GM23338 (cell line): Measurements from ENCODE around the gene CDYL. TPM values are rescaled to one million over a fixed set of nuclear protein-coding genes. Genes with fewer than 3 reads are reported as not detected.
A peak's percentile ranks its signal among the peaks of the same experiment; 100 is the strongest.

ENCODE experiments used
- ATAC-seq: fragments of 200-7000 bp; cut with Tn5 transposase; 3 replicates; pipeline ENCODE4 v1.9.1; 2020
- DNase-seq: peaks from one replicate; pipeline ENCODE4 v3.0.0-alpha.2; 2015; ENCODE audit warnings: low spot score
- H2AFZ ChIP-seq: fragments of 200-600 bp; sonication (generic); 2 replicates; pipeline ENCODE4 v1.8.0; 2016; ENCODE audit warnings: antibody characterized with exemption, mild to moderate bottlenecking, moderate library complexity
- H3F3A ChIP-seq: fragments of 200-600 bp; sonication (generic); replicated peaks from 2 replicates; pipeline ENCODE4 v1.8.0; 2017; ENCODE audit warnings: antibody characterized with exemption, mixed run types, low read depth
- H3K27ac ChIP-seq: fragments of 200-600 bp; sonication (generic); 2 replicates; pipeline ENCODE4 v1.6.1; 2016; ENCODE audit warnings: low read depth
- H3K27me3 ChIP-seq: fragments of 200-600 bp; sonication (generic); 2 replicates; pipeline ENCODE4 v1.8.0; 2016; ENCODE audit warnings: mild to moderate bottlenecking, mixed run types, moderate library complexity; ENCODE audit not compliant: insufficient read depth
- H3K36me3 ChIP-seq: fragments of 200-600 bp; sonication (generic); 2 replicates; pipeline ENCODE4 v1.8.0; 2016; ENCODE audit warnings: mild to moderate bottlenecking; ENCODE audit not compliant: insufficient read depth
- H3K4me1 ChIP-seq: fragments of 200-600 bp; sonication (generic); 2 replicates; pipeline ENCODE4 v1.8.0; 2016; ENCODE audit warnings: mild to moderate bottlenecking, moderate library complexity; ENCODE audit not compliant: insufficient read depth
- H3K4me2 ChIP-seq: fragments of 200-600 bp; sonication (generic); 2 replicates; pipeline ENCODE4 v1.7.1; 2017; ENCODE audit warnings: mixed run types
- H3K4me3 ChIP-seq: fragments of 200-600 bp; sonication (generic); 2 replicates; pipeline ENCODE4 v1.6.1; 2016; ENCODE audit warnings: mixed run types
- H3K79me2 ChIP-seq: fragments of 200-600 bp; sonication (generic); replicated peaks from 2 replicates; pipeline ENCODE4 v1.8.0; 2017; ENCODE audit warnings: mild to moderate bottlenecking; ENCODE audit not compliant: insufficient read depth
- H3K9me2 ChIP-seq: fragments of 200-600 bp; sonication (generic); 2 replicates; pipeline ENCODE4 v1.8.0; 2017; ENCODE audit not compliant: insufficient read depth
- H4K20me1 ChIP-seq: fragments of 200-600 bp; sonication (generic); replicated peaks from 2 replicates; pipeline ENCODE4 v1.8.0; 2017; ENCODE audit warnings: mild to moderate bottlenecking; ENCODE audit not compliant: insufficient read depth
- H3K27ac Mint-ChIP-seq: 2 replicates; pipeline ENCODE4 v1.8.0; 2020; ENCODE audit warnings: inconsistent platforms, mild to moderate bottlenecking, moderate library complexity, mixed read lengths
- H3K27me3 Mint-ChIP-seq: 3 replicates; pipeline ENCODE4 v1.8.0; 2022; ENCODE audit warnings: low read depth, mild to moderate bottlenecking, moderate library complexity, mixed read lengths, inconsistent platforms; ENCODE audit not compliant: insufficient read depth, poor library complexity
- H3K36me3 Mint-ChIP-seq: 3 replicates; pipeline ENCODE4 v1.8.0; 2021; ENCODE audit warnings: low read depth, mild to moderate bottlenecking, inconsistent platforms, moderate library complexity, mixed read lengths
- H3K4me1 Mint-ChIP-seq: 3 replicates; pipeline ENCODE4 v1.8.0; 2020; ENCODE audit warnings: mild to moderate bottlenecking, inconsistent platforms, mixed read lengths
- H3K4me3 Mint-ChIP-seq: 3 replicates; pipeline ENCODE4 v1.8.0; 2021; ENCODE audit warnings: moderate library complexity, mild to moderate bottlenecking, inconsistent platforms, mixed read lengths
- H3K9me3 Mint-ChIP-seq: 3 replicates; pipeline ENCODE4 v1.8.0; 2020; ENCODE audit warnings: moderate library complexity, mild to moderate bottlenecking, inconsistent platforms, mixed read lengths
- CREB1 ChIP-seq: fragments of 250-450 bp; sonication (Bioruptor Pico); IDR thresholded peaks from 2 replicates; pipeline ENCODE4 v1.5.0; 2020; ENCODE audit warnings: low read depth, mild to moderate bottlenecking, moderate library complexity
- CTCF ChIP-seq, 2 experiments: fragments of 200-600 bp in 1 of 2; sonication (generic) in 1 of 2; conservative IDR thresholded peaks; 2 replicates each; pipeline versions ENCODE4 v1.5.1 to v1.6.1; 2016 to 2017; ENCODE audit warnings: antibody characterized with exemption in 2 of 2, low read depth in 2 of 2, mild to moderate bottlenecking in 2 of 2, moderate library complexity in 1 of 2
- JUNB ChIP-seq: IDR thresholded peaks from one replicate; pipeline ENCODE4 v1.6.1; 2016; ENCODE audit warnings: antibody characterized with exemption; ENCODE audit not compliant: unreplicated experiment
- POLR2AphosphoS5 ChIP-seq: IDR thresholded peaks from 2 replicates; pipeline ENCODE4 v1.6.1; 2016; ENCODE audit warnings: antibody characterized with exemption, low read depth
- ZNF331 ChIP-seq: fragments of 250-450 bp; sonication (Bioruptor Pico); IDR thresholded peaks from 2 replicates; pipeline ENCODE4 v1.5.0; 2020; ENCODE audit warnings: low read depth, mild to moderate bottlenecking, moderate library complexity
- ZNF462 ChIP-seq: fragments of 250-450 bp; sonication (Bioruptor Pico); IDR thresholded peaks from 2 replicates; pipeline ENCODE4 v1.5.0; 2020; ENCODE audit warnings: mild to moderate bottlenecking, moderate library complexity
- polyA plus RNA-seq: library from polyadenylated mRNA; unstranded; fragments of >200 nt; fragmentation: Nextera tagmentation; extraction: Ambion mirVana; gene quantifications from 2 replicates; pipeline ENCODE4 v1.2.1, GENCODE V29; 2016
- total RNA-seq: library from RNA; depleted of rRNA; stranded (reverse); fragments of >200 nt; shearing (Covaris generic); gene quantifications from 2 replicates; pipeline ENCODE4 v1.2.3, GENCODE V29; 2014

CDYL gene
- total and polyA plus RNA-seq, 2 experiments from 2014 or later = 67.2 to 128 TPM

GRCh38 chr6:4840169-4840568 is 64.0 kb downstream of the CDYL start:
- no peak overlapping the region for H3K4me2 ChIP-seq
- H3K4me3 Mint-ChIP-seq = no peak overlapping the region
- H2AFZ ChIP-seq = no peak overlapping the region
- H3K36me3 ChIP-seq = no peaks in the 10 kb centered on the region
- peaks cover 99% of the 10 kb centered on the region for H3K79me2 ChIP-seq
- peaks cover 16% of the 10 kb centered on the region for H3K27me3 Mint-ChIP-seq
- H3F3A ChIP-seq = no peaks in the 10 kb centered on the region
- H3K4me1 ChIP-seq = peaks cover 19% of the 10 kb centered on the region
- H3K4me1 Mint-ChIP-seq = peaks cover 44% of the 10 kb centered on the region
- TF ChIP-seq ZNF331 (CRISPR knock-in tag) = no peak
- no peak for TF ChIP-seq POLR2AphosphoS5
- TF ChIP-seq CREB1 (CRISPR knock-in tag) = no peak
- TF ChIP-seq ZNF462 = no peak
- H4K20me1 ChIP-seq = peaks cover 54% of the 10 kb centered on the region
- no peaks in the 10 kb centered on the region for H3K9me2 ChIP-seq
- ATAC-seq = no peak
- H3K27me3 ChIP-seq = no peaks in the 10 kb centered on the region
- DNase-seq = no peak
- no peak overlapping the region for H3K4me3 ChIP-seq
- H3K27ac ChIP-seq = peak overlapping the region; percentile 4; the same call in 1 of the 2 replicates
- H3K36me3 Mint-ChIP-seq = peaks cover 55% of the 10 kb centered on the region
- peak overlapping the region; percentile 90; the same call in 1 of the 2 replicates for H3K27ac Mint-ChIP-seq
- H3K9me3 Mint-ChIP-seq = peaks cover 37% of the 10 kb centered on the region

GRCh38 chr6:4844108-4844507 is 67.9 kb downstream of the CDYL start:
- Mint-ChIP-seq H3K4me3 (no peak overlapping the region), H3K36me3 (peaks cover 21% of the 10 kb centered on the region), H3K27ac (no peak overlapping the region), H3K27me3 (peaks cover 12% of the 10 kb centered on the region), H3K9me3 (peaks cover 13% of the 10 kb centered on the region; the same call in 2 of the 3 replicates), H3K4me1 (peaks cover 69% of the 10 kb centered on the region)
- peaks cover 75% of the 10 kb centered on the region for H4K20me1 ChIP-seq
- H3K27ac ChIP-seq = no peak overlapping the region
- H3K27me3 ChIP-seq = no peaks in the 10 kb centered on the region
- H3F3A ChIP-seq = no peaks in the 10 kb centered on the region
- peaks cover 38% of the 10 kb centered on the region for H3K4me1 ChIP-seq
- H3K79me2 ChIP-seq = peaks cover 99% of the 10 kb centered on the region
- DNase-seq (peak; percentile 76), ATAC-seq (peak; percentile 67)
- TF ChIP-seq JUNB = no peak
- peak; percentile 80 to 92 for TF ChIP-seq CTCF (conservative IDR thresholded peaks at IDR 0.05; ENCODE audit: low read depth in 2 of 2)
- H2AFZ ChIP-seq = no peak overlapping the region
- no peak overlapping the region for H3K4me3 ChIP-seq
- H3K36me3 ChIP-seq = no peaks in the 10 kb centered on the region
- H3K9me2 ChIP-seq = no peaks in the 10 kb centered on the region
- H3K4me2 ChIP-seq = no peak overlapping the region
